ENCODE measurements around the gene ZCCHC24. TPM values are rescaled to one million over a fixed set of nuclear protein-coding genes. Genes with fewer than 3 reads are reported as not detected.
"Not testable (repeated sequence)": the region's sequence is repeated elsewhere in the genome, so short reads cannot be mapped to it uniquely, and the experiment has no call there.

The ZCCHC24 gene
- total RNA-seq, 1 donor from 2014 or later, result 57.0 TPM

GRCh38 chr10:79449181-79450146 lies 4.0 kb upstream of the ZCCHC24 start:
- Histone ChIP-seq H3K9me3 (no peaks in the 10 kb centered on the region), H3K27me3 (no peaks in the 10 kb centered on the region), H3K4me3 (no peak overlapping the region), H3K27ac (no peak overlapping the region), H3K4me1 (peaks cover 11% of the 10 kb centered on the region), H3K36me3 (no peaks in the 10 kb centered on the region)
- peak in 1 of 2 donors; percentile 84 for DNase-seq (ENCODE audit: extremely low spot score in 2 of 2)
- TF ChIP-seq POLR2A (IDR thresholded peaks at IDR 0.05) (no peak), POLR2AphosphoS5 (IDR thresholded peaks at IDR 0.05; ENCODE audit: insufficient read depth in 1 of 2, low read depth in 1 of 2) (no peak), CTCF (IDR thresholded peaks at IDR 0.05) (no peak)
- intact Hi-C loops (cut with DNase I), result no loop called here

DNA sequence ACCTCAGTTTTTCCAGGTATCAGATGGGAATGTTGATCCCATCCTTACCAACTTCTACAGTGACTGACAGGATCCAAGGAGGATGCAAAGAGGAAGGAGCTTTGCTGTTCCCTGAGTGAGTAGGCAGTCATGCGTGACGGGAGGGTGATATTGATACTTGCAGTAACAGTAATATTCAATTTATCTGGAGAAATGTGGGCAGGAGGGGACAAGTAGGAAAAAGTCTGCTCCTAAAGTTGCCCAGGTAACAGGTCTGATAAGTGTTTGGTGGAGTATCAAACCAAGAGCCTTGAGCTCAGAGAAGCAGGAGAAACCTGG lies 3.3 kb upstream of the ZCCHC24 start:
- TF ChIP-seq POLR2A (IDR thresholded peaks at IDR 0.05), result no peak
- TF ChIP-seq POLR2AphosphoS5 (IDR thresholded peaks at IDR 0.05; ENCODE audit: insufficient read depth in 1 of 2, low read depth in 1 of 2), result no peak
- TF ChIP-seq CTCF (IDR thresholded peaks at IDR 0.05), result no peak
- Histone ChIP-seq H3K4me3 (no peak overlapping the region), H3K27ac (no peak overlapping the region), H3K9me3 (no peaks in the 10 kb centered on the region), H3K4me1 (peaks cover 19% of the 10 kb centered on the region), H3K36me3 (no peaks in the 10 kb centered on the region), H3K27me3 (no peaks in the 10 kb centered on the region)
- no peak for DNase-seq (ENCODE audit: extremely low spot score in 2 of 2)
- intact Hi-C loops (cut with DNase I), result no loop called here

GRCh38 chr10:79447911-79448731 lies 2.7 kb upstream of the ZCCHC24 start:
- intact Hi-C loops (cut with DNase I), result no loop called here
- peaks cover 25% of the 10 kb centered on the region for H3K4me1 ChIP-seq
- no peak overlapping the region for H3K27ac ChIP-seq
- DNase-seq (ENCODE audit: extremely low spot score in 2 of 2), result peak in 1 of 2 donors; percentile 70
- H3K36me3 ChIP-seq, result no peaks in the 10 kb centered on the region
- TF ChIP-seq POLR2AphosphoS5 (IDR thresholded peaks at IDR 0.05; ENCODE audit: insufficient read depth in 1 of 2, low read depth in 1 of 2), result no peak
- TF ChIP-seq CTCF (IDR thresholded peaks at IDR 0.05), result no peak
- TF ChIP-seq POLR2A (IDR thresholded peaks at IDR 0.05), result no peak
- no peak overlapping the region for H3K4me3 ChIP-seq
- H3K9me3 ChIP-seq, result no peaks in the 10 kb centered on the region
- H3K27me3 ChIP-seq, result no peaks in the 10 kb centered on the region

GRCh38 chr10:79447249-79447648 lies 1.8 kb upstream of the ZCCHC24 start:
- H3K36me3 ChIP-seq; intact Hi-C loops (cut with DNase I); H3K9me3 ChIP-seq; H3K4me3 ChIP-seq; H3K27me3 ChIP-seq: not testable (repeated sequence)
- H3K27ac ChIP-seq, result peak overlapping the region; percentile 80
- peaks cover 34% of the 10 kb centered on the region for H3K4me1 ChIP-seq
- DNase-seq (ENCODE audit: extremely low spot score in 2 of 2), result peak in 1 of 2 donors; percentile 86

DNA sequence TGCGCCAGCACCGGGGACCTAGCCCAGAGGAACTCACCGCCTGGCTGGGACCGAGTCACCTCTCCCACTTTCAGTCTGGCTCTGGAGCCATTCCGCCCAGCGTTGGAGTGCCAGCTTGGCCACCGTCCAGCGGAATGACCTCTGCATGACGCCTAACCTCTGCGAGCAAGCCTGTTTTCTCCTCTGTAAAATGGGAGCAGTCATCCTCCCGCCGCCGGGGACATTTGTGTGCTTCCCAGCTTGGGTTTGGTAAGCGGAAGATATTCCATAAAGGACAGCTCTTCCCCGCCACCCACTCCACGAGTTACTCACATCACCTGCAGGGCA lies 1.3 kb upstream of the ZCCHC24 start:
- Histone ChIP-seq H3K27me3 (no peaks in the 10 kb centered on the region), H3K27ac (peak overlapping the region; percentile 80), H3K9me3 (no peaks in the 10 kb centered on the region), H3K4me3 (peak overlapping the region; percentile 85 to 86), H3K36me3 (no peaks in the 10 kb centered on the region), H3K4me1 (peaks cover 39% of the 10 kb centered on the region)
- intact Hi-C loops (cut with DNase I), result no loop called here
- peak in 1 of 2 donors; percentile 92 for DNase-seq (ENCODE audit: extremely low spot score in 2 of 2)
- no peak for TF ChIP-seq CTCF (IDR thresholded peaks at IDR 0.05)
- peak in 1 of 2 donors; percentile 51 for TF ChIP-seq POLR2AphosphoS5 (IDR thresholded peaks at IDR 0.05; ENCODE audit: insufficient read depth in 1 of 2, low read depth in 1 of 2)
